ENCODE measurements around the gene NME3. TPM values are rescaled to one million over a fixed set of nuclear protein-coding genes. Genes with fewer than 3 reads are reported as not detected.

The NME3 gene
- total and polyA plus RNA-seq, 2 donors (not counting 3 experiments of a cell fraction or from before 2014, with no cell fraction given): 38.2 to 74.4 TPM

DNA sequence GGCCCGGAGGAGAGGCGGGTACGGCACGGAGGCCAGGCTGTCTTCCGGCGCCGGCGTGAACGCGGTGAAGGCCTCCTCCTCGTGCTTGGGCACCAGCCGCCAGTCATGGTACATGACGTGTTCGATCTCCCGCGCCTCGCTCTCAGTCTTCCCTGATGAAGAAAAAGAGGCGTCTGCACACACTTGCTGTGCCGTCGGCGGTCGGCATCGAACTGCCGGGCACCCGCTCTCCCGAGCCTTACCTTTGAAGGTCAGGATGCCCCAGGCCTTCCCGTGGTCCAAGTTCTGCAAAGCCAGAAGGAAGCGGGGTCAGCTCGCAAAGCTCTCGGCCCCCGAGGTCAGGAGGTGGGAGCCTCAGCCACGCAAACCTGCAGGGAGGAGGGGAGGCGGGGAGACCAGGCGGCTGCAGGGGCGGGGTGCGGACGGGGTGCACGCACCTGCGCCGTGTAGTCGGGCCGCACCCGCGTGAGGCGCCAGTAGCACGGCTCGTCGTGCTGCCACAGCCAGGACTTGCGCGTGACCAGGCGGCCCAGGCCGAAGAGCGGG, 1.1 kb upstream of the NME3 start, which contains the start of gene EME2:
Gene EME2, plus strand, starts transcription at position 449 of the 546 bp plus-strand sequence. CDS start 418 bp downstream, outside the sequence.
- dilution Hi-C loops (cut with MboI; ENCODE audit: extremely low pct_ligation_motif_present, low sequenced_read_pairs): no loop called here
- POLR2A ChIA-PET: interaction anchor here (0.7 kb wide), 1 partner anchor 10 kb away, joined by 3 read pairs; the partner anchor contains the start of genes NUBP2 and SPSB3
- Histone ChIP-seq H3K4me1 (ENCODE audit: control insufficient read depth, extremely low read depth, insufficient read depth, low read length) (peaks cover 19% of the 10 kb centered on the region), H3K9me3 (replicated peaks; ENCODE audit: control insufficient read depth, insufficient read depth, low read length) (no peaks in the 10 kb centered on the region), H3K79me2 (ENCODE audit: control insufficient read depth, insufficient read depth, low read length) (peaks cover 17% of the 10 kb centered on the region), H2AFZ (ENCODE audit: low read depth, low read length) (peak within 1 kb of the TSS; percentile 46), H3K27me3 (ENCODE audit: control insufficient read depth in 2 of 2, insufficient read depth in 2 of 2, low read length in 2 of 2) (no peaks in the 10 kb centered on the region), H3K9me1 (replicated peaks; ENCODE audit: control insufficient read depth, extremely low read depth, insufficient read depth, low read length) (no peaks in the 10 kb centered on the region), H3K4me2 (ENCODE audit: insufficient read depth, low read length) (peak within 1 kb of the TSS; percentile 72), H4K20me1 (replicated peaks; ENCODE audit: control insufficient read depth, extremely low read depth, insufficient read depth, low read length) (no peaks in the 10 kb centered on the region), H3K9ac (replicated peaks; ENCODE audit: extremely low read depth, insufficient read depth, low read length) (peak within 1 kb of the TSS; percentile 80), H3K4me3 (replicated peaks in 1 of 3; ENCODE audit: insufficient read depth in 1 of 3, low read depth in 1 of 3, low read length in 3 of 3) (peak within 1 kb of the TSS; percentile 54 to 83 (median 76)), H3K27ac (ENCODE audit: insufficient read depth, low read depth, low read length) (peak within 1 kb of the TSS; percentile 41), H3K36me3 (ENCODE audit: control insufficient read depth in 2 of 2, extremely low read depth in 1 of 2, insufficient read depth in 2 of 2, low read length in 2 of 2) (peaks cover 0 to 33% of the 10 kb centered on the region in 2 experiments)
- CTCF ChIA-PET: interaction anchor here (0.7 to 2.0 kb wide), 5 partner anchors 9 to 66 kb away, joined by 3 to 16 read pairs (median 4); partner anchors contain the start of genes MAPK8IP3, NUBP2 and SPSB3
- no peak for TF ChIP-seq EZH2 (IDR thresholded peaks at IDR 0.05; ENCODE audit: borderline replicate concordance, low read depth, low read length, severe bottlenecking)
- FAIRE-seq (peak; percentile 18), DNase-seq (ENCODE audit: low read depth, low spot score) (no peak)
- BruUV-seq (replicated peaks): no TSS peak
- intact Hi-C loops (cut with micrococcal nuclease): no loop called here

DNA sequence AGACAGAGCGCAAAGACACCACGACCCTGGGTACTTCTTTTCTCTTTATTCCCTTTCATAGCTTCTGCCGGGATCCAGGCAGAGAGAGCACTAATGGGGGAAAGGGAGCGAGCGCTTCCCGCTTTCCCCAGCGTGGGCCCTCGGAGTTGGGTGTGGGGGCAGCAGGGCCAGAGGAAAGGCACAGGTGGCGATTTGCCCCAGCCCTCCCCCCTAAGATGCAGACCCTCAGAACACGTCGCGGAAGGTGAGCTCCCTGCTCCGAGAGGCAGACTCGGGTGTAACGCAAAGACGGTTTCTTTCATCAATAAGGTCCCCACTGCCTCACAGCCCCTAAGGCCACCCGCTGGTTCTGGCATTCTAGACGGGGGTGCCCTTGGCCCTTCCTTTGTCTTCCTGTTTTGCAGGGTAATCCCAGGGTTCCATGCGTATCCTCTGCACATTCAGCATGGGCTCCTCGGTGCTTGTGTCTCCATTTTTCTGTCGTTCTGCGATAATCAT, 570 bp upstream of the NME3 start:
- no peak overlapping the region for H3K27ac ChIP-seq (ENCODE audit: insufficient read depth, low read depth, low read length)
- BruUV-seq (replicated peaks): TSS peak; percentile 71
- CTCF ChIA-PET: no interaction called here
- no peaks in the 10 kb centered on the region for H3K9me3 ChIP-seq (replicated peaks; ENCODE audit: control insufficient read depth, insufficient read depth, low read length)
- intact Hi-C loops (cut with micrococcal nuclease) (no loop called here), dilution Hi-C loops (cut with MboI; ENCODE audit: extremely low pct_ligation_motif_present, low sequenced_read_pairs) (no loop called here)
- H4K20me1 ChIP-seq (replicated peaks; ENCODE audit: control insufficient read depth, extremely low read depth, insufficient read depth, low read length): no peaks in the 10 kb centered on the region
- H3K4me1 ChIP-seq (ENCODE audit: control insufficient read depth, extremely low read depth, insufficient read depth, low read length): peaks cover 19% of the 10 kb centered on the region
- FAIRE-seq (no peak), DNase-seq (ENCODE audit: low read depth, low spot score) (peak; percentile 25)
- H3K27me3 ChIP-seq (ENCODE audit: control insufficient read depth in 2 of 2, insufficient read depth in 2 of 2, low read length in 2 of 2): no peaks in the 10 kb centered on the region
- H3K79me2 ChIP-seq (ENCODE audit: control insufficient read depth, insufficient read depth, low read length): peaks cover 17% of the 10 kb centered on the region
- no peaks in the 10 kb centered on the region for H3K9me1 ChIP-seq (replicated peaks; ENCODE audit: control insufficient read depth, extremely low read depth, insufficient read depth, low read length)
- peaks cover 0 to 32% of the 10 kb centered on the region in 2 experiments for H3K36me3 ChIP-seq (ENCODE audit: control insufficient read depth in 2 of 2, extremely low read depth in 1 of 2, insufficient read depth in 2 of 2, low read length in 2 of 2)
- H3K4me3 ChIP-seq (replicated peaks in 1 of 3; ENCODE audit: insufficient read depth in 1 of 3, low read depth in 1 of 3, low read length in 3 of 3): peak overlapping the region; percentile 54 to 83 (median 76)
- peak overlapping the region; percentile 72 for H3K4me2 ChIP-seq (ENCODE audit: insufficient read depth, low read length)
- POLR2A ChIA-PET: interaction anchor here (0.6 kb wide), 1 partner anchor 343 kb away, joined by 4 read pairs; no protein-coding TSS in a partner anchor
- peak overlapping the region; percentile 27 for H3K9ac ChIP-seq (replicated peaks; ENCODE audit: extremely low read depth, insufficient read depth, low read length)
- TF ChIP-seq POLR2A (IDR thresholded peaks at IDR 0.05; ENCODE audit: low read depth, low read length) (no peak), FOS (IDR thresholded peaks at IDR 0.05; ENCODE audit: borderline replicate concordance, insufficient read depth, low read length) (no peak), JUN (IDR thresholded peaks at IDR 0.05; ENCODE audit: borderline replicate concordance, insufficient read depth, insufficient read length, low read depth) (no peak), MYC (IDR thresholded peaks at IDR 0.05; ENCODE audit: low read depth, low read length) (no peak), GATA2 (IDR thresholded peaks at IDR 0.05; ENCODE audit: insufficient read depth, insufficient read length, low read depth, low read length) (no peak), POLR2AphosphoS5 (IDR thresholded peaks at IDR 0.05; ENCODE audit: insufficient read depth, low read depth, low read length) (no peak), EZH2 (IDR thresholded peaks at IDR 0.05; ENCODE audit: borderline replicate concordance, low read depth, low read length, severe bottlenecking) (no peak)
- TF ChIP-seq, protein P1, sequence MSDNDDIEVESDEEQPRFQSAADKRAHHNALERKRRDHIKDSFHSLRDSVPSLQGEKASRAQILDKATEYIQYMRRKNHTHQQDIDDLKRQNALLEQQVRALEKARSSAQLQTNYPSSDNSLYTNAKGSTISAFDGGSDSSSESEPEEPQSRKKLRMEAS (IDR thresholded peaks at IDR 0.05; ENCODE audit: insufficient read depth, insufficient read length): no peak
- TF ChIP-seq, protein P2, sequence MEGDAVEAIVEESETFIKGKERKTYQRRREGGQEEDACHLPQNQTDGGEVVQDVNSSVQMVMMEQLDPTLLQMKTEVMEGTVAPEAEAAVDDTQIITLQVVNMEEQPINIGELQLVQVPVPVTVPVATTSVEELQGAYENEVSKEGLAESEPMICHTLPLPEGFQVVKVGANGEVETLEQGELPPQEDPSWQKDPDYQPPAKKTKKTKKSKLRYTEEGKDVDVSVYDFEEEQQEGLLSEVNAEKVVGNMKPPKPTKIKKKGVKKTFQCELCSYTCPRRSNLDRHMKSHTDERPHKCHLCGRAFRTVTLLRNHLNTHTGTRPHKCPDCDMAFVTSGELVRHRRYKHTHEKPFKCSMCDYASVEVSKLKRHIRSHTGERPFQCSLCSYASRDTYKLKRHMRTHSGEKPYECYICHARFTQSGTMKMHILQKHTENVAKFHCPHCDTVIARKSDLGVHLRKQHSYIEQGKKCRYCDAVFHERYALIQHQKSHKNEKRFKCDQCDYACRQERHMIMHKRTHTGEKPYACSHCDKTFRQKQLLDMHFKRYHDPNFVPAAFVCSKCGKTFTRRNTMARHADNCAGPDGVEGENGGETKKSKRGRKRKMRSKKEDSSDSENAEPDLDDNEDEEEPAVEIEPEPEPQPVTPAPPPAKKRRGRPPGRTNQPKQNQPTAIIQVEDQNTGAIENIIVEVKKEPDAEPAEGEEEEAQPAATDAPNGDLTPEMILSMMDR (IDR thresholded peaks at IDR 0.05; ENCODE audit: extremely low read depth in 1 of 2, insufficient read depth in 1 of 2, low read depth in 1 of 2, low read length in 2 of 2): no peak
- no peak overlapping the region for H2AFZ ChIP-seq (ENCODE audit: low read depth, low read length)

Measured in endothelial cell of umbilical vein (primary cell).